ENCODE results near the gene ATRNL1.

Gene ATRNL1

DNA sequence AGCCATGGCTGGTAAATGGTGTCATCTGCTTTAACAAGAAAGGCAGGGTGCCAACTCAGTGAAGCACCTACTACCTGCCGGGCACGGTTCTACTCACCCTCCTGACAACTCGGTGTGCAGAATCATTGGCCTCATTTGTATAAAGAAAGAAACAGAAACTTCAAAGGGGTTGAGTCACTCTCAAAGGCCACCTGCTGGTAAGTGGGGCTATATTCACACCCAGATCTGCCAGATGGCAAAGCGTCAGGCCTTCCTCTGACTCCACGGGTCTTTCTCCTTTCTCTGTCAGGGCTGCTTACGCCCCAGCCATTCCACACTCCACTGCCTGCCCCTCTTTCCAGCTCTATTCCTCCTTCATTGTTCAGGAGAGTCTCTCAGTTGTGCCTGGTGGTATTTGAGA is 870.7 kb downstream of the ATRNL1 start:
- H3K27ac ChIP-seq (ENCODE audit: low read depth, low read length), result no peak overlapping the region
- no peaks in the 10 kb centered on the region for H3K79me1 ChIP-seq (ENCODE audit: low read length)
- no peak for DNase-seq
- H3K23ac ChIP-seq (ENCODE audit: low read length), result no peak overlapping the region
- H3K79me2 ChIP-seq (ENCODE audit: control insufficient read depth, insufficient read depth, low read length, poor library complexity), result no peaks in the 10 kb centered on the region
- H2BK5ac ChIP-seq (ENCODE audit: low read depth, low read length, poor library complexity), result no peak overlapping the region
- H3K4ac ChIP-seq (ENCODE audit: low read depth, low read length), result no peak overlapping the region
- no peak overlapping the region for H3K4me2 ChIP-seq (ENCODE audit: low read length)
- no peak overlapping the region for H3K14ac ChIP-seq (ENCODE audit: low read length)
- no peak overlapping the region for H3K4me3 ChIP-seq (ENCODE audit: low read depth, low read length)
- no peak overlapping the region for H2BK12ac ChIP-seq (ENCODE audit: low read length)
- no peak overlapping the region for H4K8ac ChIP-seq (ENCODE audit: low read depth, low read length)
- no peak overlapping the region for H4K12ac ChIP-seq (ENCODE audit: low read depth, low read length)
- WGBS (ENCODE audit: extremely low coverage, insufficient coverage, insufficient read length), result no CpG with 5 or more reads among the region's 6 CpGs
- H2AFZ ChIP-seq (ENCODE audit: insufficient read depth, low read length, poor library complexity), result no peak overlapping the region
- H4K91ac ChIP-seq (ENCODE audit: low read depth, low read length), result no peak overlapping the region
- H3K4me1 ChIP-seq (ENCODE audit: control insufficient read depth in 1 of 2, insufficient read depth in 2 of 2, low read length in 2 of 2), result no peaks in the 10 kb centered on the region
- H3K18ac ChIP-seq (ENCODE audit: low read length), result no peak overlapping the region
- no peak overlapping the region for H2BK120ac ChIP-seq (ENCODE audit: insufficient read depth, low read length, poor library complexity)
- H3K9me3 ChIP-seq (ENCODE audit: insufficient read depth, low read depth, low read length), result peaks cover 1% of the 10 kb centered on the region
- H2AK5ac ChIP-seq (ENCODE audit: low read length), result no peak overlapping the region
- H3K9ac ChIP-seq (ENCODE audit: low read length), result no peak overlapping the region
- no peaks in the 10 kb centered on the region for H3K27me3 ChIP-seq (ENCODE audit: insufficient read depth, low read length)
- H3K36me3 ChIP-seq (ENCODE audit: control insufficient read depth in 1 of 2, insufficient read depth in 2 of 2, low read length in 2 of 2), result no peaks in the 10 kb centered on the region

DNA sequence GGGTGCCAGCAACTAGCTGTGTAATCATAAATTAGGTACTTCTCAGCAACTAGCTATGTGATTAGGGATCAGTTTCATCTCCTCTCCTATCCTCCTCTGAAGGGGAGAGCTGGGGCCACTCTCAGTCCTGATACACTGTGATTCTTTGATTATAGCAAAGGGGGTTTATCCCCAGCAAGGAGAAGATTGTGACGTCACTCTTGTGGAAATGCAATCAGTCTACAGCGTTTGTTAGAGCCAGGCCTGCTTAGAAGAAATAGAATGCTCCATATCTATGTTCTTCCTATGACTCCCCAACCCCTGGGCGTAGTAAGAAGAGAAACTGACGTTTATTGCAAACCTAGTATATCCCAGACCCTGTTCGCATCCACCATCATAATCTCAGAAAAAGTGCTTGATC is 871.7 kb downstream of the ATRNL1 start:
- Histone ChIP-seq H4K8ac (ENCODE audit: low read depth, low read length) (no peak overlapping the region), H3K4ac (ENCODE audit: low read depth, low read length) (no peak overlapping the region), H3K4me2 (ENCODE audit: low read length) (no peak overlapping the region), H3K9ac (ENCODE audit: low read length) (no peak overlapping the region), H3K9me3 (ENCODE audit: insufficient read depth, low read depth, low read length) (peaks cover 1% of the 10 kb centered on the region), H3K79me2 (ENCODE audit: control insufficient read depth, insufficient read depth, low read length, poor library complexity) (no peaks in the 10 kb centered on the region), H4K12ac (ENCODE audit: low read depth, low read length) (no peak overlapping the region), H2BK5ac (ENCODE audit: low read depth, low read length, poor library complexity) (no peak overlapping the region), H2BK120ac (ENCODE audit: insufficient read depth, low read length, poor library complexity) (no peak overlapping the region), H4K91ac (ENCODE audit: low read depth, low read length) (no peak overlapping the region), H3K23ac (ENCODE audit: low read length) (no peak overlapping the region), H2AFZ (ENCODE audit: insufficient read depth, low read length, poor library complexity) (no peak overlapping the region), H3K27ac (ENCODE audit: low read depth, low read length) (no peak overlapping the region), H3K79me1 (ENCODE audit: low read length) (no peaks in the 10 kb centered on the region), H3K4me3 (ENCODE audit: low read depth, low read length) (no peak overlapping the region), H3K27me3 (ENCODE audit: insufficient read depth, low read length) (no peaks in the 10 kb centered on the region), H3K4me1 (ENCODE audit: control insufficient read depth in 1 of 2, insufficient read depth in 2 of 2, low read length in 2 of 2) (no peaks in the 10 kb centered on the region), H3K18ac (ENCODE audit: low read length) (no peak overlapping the region), H2AK5ac (ENCODE audit: low read length) (no peak overlapping the region), H2BK12ac (ENCODE audit: low read length) (no peak overlapping the region), H3K36me3 (ENCODE audit: control insufficient read depth in 1 of 2, insufficient read depth in 2 of 2, low read length in 2 of 2) (no peaks in the 10 kb centered on the region), H3K14ac (ENCODE audit: low read length) (no peak overlapping the region)
- no peak for DNase-seq
- WGBS (ENCODE audit: extremely low coverage, insufficient coverage, insufficient read length), result no CpG with 5 or more reads among the region's 5 CpGs

GRCh38 chr10:115965376-115965775 is 872.2 kb downstream of the ATRNL1 start:
- no peak overlapping the region for H3K14ac ChIP-seq (ENCODE audit: low read length)
- no peak overlapping the region for H3K4me3 ChIP-seq (ENCODE audit: low read depth, low read length)
- H3K4ac ChIP-seq (ENCODE audit: low read depth, low read length), result no peak overlapping the region
- no peak overlapping the region for H2BK12ac ChIP-seq (ENCODE audit: low read length)
- no peak overlapping the region for H4K91ac ChIP-seq (ENCODE audit: low read depth, low read length)
- no peak overlapping the region for H3K18ac ChIP-seq (ENCODE audit: low read length)
- no peak overlapping the region for H4K8ac ChIP-seq (ENCODE audit: low read depth, low read length)
- H3K36me3 ChIP-seq (ENCODE audit: control insufficient read depth in 1 of 2, insufficient read depth in 2 of 2, low read length in 2 of 2), result no peaks in the 10 kb centered on the region
- H3K4me1 ChIP-seq (ENCODE audit: control insufficient read depth in 1 of 2, insufficient read depth in 2 of 2, low read length in 2 of 2), result no peaks in the 10 kb centered on the region
- peaks cover 1% of the 10 kb centered on the region for H3K9me3 ChIP-seq (ENCODE audit: insufficient read depth, low read depth, low read length)
- DNase-seq, result no peak
- H3K23ac ChIP-seq (ENCODE audit: low read length), result no peak overlapping the region
- H2BK5ac ChIP-seq (ENCODE audit: low read depth, low read length, poor library complexity), result no peak overlapping the region
- no peaks in the 10 kb centered on the region for H3K79me1 ChIP-seq (ENCODE audit: low read length)
- no CpG with 5 or more reads among the region's 7 CpGs for WGBS (ENCODE audit: extremely low coverage, insufficient coverage, insufficient read length)
- no peaks in the 10 kb centered on the region for H3K79me2 ChIP-seq (ENCODE audit: control insufficient read depth, insufficient read depth, low read length, poor library complexity)
- H2BK120ac ChIP-seq (ENCODE audit: insufficient read depth, low read length, poor library complexity), result no peak overlapping the region
- no peak overlapping the region for H3K4me2 ChIP-seq (ENCODE audit: low read length)
- no peak overlapping the region for H4K12ac ChIP-seq (ENCODE audit: low read depth, low read length)
- no peak overlapping the region for H3K9ac ChIP-seq (ENCODE audit: low read length)
- no peaks in the 10 kb centered on the region for H3K27me3 ChIP-seq (ENCODE audit: insufficient read depth, low read length)
- no peak overlapping the region for H2AK5ac ChIP-seq (ENCODE audit: low read length)
- no peak overlapping the region for H2AFZ ChIP-seq (ENCODE audit: insufficient read depth, low read length, poor library complexity)
- no peak overlapping the region for H3K27ac ChIP-seq (ENCODE audit: low read depth, low read length)

DNA sequence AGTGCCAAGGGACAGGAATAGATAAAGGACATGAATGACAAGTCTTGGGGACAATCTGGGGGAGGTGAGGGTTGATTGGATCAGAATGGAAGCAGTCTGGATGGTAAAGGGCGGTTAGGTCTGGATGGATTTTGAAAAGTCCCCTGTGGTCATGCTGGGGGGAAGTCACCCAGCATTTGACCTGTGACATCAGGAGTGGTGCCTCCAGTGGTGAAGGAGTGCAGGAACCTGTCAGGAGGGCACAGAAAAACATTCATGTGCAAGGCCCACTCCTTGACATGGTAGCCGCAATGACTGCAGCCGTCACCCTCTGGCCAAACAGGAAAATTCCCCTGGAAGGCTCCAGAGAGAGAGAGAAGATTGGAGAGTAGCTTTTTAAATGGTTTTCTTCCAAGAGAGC is 875.1 kb downstream of the ATRNL1 start:
- no CpG with 5 or more reads among the region's 3 CpGs for WGBS (ENCODE audit: extremely low coverage, insufficient coverage, insufficient read length)
- Histone ChIP-seq H2AK5ac (ENCODE audit: low read length) (no peak overlapping the region), H3K23ac (ENCODE audit: low read length) (no peak overlapping the region), H3K9me3 (ENCODE audit: insufficient read depth, low read depth, low read length) (no peaks in the 10 kb centered on the region), H4K12ac (ENCODE audit: low read depth, low read length) (no peak overlapping the region), H3K4me3 (ENCODE audit: low read depth, low read length) (no peak overlapping the region), H2AFZ (ENCODE audit: insufficient read depth, low read length, poor library complexity) (no peak overlapping the region), H3K9ac (ENCODE audit: low read length) (no peak overlapping the region), H4K91ac (ENCODE audit: low read depth, low read length) (no peak overlapping the region), H4K8ac (ENCODE audit: low read depth, low read length) (no peak overlapping the region), H3K4me1 (ENCODE audit: control insufficient read depth in 1 of 2, insufficient read depth in 2 of 2, low read length in 2 of 2) (no peaks in the 10 kb centered on the region), H3K18ac (ENCODE audit: low read length) (no peak overlapping the region), H2BK120ac (ENCODE audit: insufficient read depth, low read length, poor library complexity) (no peak overlapping the region), H3K4me2 (ENCODE audit: low read length) (no peak overlapping the region), H3K79me2 (ENCODE audit: control insufficient read depth, insufficient read depth, low read length, poor library complexity) (no peaks in the 10 kb centered on the region), H3K4ac (ENCODE audit: low read depth, low read length) (no peak overlapping the region), H2BK12ac (ENCODE audit: low read length) (no peak overlapping the region), H3K27ac (ENCODE audit: low read depth, low read length) (no peak overlapping the region), H3K79me1 (ENCODE audit: low read length) (no peaks in the 10 kb centered on the region), H3K27me3 (ENCODE audit: insufficient read depth, low read length) (no peaks in the 10 kb centered on the region), H2BK5ac (ENCODE audit: low read depth, low read length, poor library complexity) (no peak overlapping the region), H3K14ac (ENCODE audit: low read length) (no peak overlapping the region), H3K36me3 (ENCODE audit: control insufficient read depth in 1 of 2, insufficient read depth in 2 of 2, low read length in 2 of 2) (no peaks in the 10 kb centered on the region)
- no peak for DNase-seq

All from trophoblast cell (in vitro differentiated cells and primary cell).